ENCODE measurements around the gene NHLH1. TPM values are rescaled to one million over a fixed set of nuclear protein-coding genes. Genes with fewer than 3 reads are reported as not detected.
A peak's percentile ranks its signal among the peaks of the same experiment; 100 is the strongest.

The NHLH1 gene
- total RNA-seq, 1 donor from 2014 or later = 10.6 TPM

DNA sequence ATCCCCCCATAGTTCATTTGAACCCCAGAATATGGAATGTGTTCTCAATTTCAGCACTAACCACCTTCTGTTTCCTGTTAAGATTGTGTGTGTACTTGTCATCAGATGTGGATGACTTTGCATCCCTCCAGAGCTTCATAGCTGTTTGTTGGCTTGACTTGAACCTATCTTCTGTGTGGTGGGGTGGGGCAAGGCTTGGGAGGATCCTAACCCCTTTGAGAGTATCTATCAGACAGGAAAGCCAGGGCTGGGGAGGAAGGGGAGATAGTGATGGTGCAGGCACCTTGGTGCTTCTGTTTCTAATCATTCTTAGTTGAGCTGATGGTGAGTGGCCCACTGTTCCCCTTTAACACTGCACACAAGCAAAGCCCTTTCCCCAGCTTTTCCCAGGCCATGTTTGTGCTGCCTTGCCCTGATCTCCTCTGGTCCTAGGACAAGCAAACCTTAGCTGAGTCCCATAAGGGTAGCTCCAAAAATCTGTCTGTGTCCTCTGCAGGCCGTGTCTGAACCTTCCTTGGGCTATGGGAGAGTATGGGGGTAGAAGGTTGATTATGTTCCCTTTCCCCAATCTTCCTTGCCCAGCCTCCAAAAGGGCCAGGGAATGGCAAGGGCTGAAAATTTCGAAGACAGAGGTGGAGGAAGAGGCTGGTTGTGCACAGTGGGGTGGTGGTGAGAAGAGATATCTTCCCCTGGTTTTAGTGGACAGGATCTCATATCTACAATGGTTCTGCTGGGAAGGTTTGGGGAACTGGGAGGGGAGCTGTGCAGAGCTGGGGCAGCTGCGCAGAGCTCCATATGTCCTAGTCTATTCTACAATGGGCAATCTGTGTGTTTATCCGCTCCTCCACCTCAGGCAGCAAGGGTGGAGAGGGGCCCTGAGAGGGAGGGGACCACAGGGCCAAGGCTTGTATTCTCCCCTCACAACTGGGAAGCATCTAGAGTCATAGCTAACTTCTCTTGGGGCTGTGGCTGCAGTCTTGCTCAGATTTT, 1.4 kb downstream of the NHLH1 start:
- H3K27ac Mint-ChIP-seq (ENCODE audit: unreplicated experiment) = peak overlapping the region; percentile 92
- H3K4me3 Mint-ChIP-seq = peak overlapping the region; percentile 67
- H3K9me3 Mint-ChIP-seq = no peaks in the 10 kb centered on the region
- TF ChIP-seq, protein P1, sequence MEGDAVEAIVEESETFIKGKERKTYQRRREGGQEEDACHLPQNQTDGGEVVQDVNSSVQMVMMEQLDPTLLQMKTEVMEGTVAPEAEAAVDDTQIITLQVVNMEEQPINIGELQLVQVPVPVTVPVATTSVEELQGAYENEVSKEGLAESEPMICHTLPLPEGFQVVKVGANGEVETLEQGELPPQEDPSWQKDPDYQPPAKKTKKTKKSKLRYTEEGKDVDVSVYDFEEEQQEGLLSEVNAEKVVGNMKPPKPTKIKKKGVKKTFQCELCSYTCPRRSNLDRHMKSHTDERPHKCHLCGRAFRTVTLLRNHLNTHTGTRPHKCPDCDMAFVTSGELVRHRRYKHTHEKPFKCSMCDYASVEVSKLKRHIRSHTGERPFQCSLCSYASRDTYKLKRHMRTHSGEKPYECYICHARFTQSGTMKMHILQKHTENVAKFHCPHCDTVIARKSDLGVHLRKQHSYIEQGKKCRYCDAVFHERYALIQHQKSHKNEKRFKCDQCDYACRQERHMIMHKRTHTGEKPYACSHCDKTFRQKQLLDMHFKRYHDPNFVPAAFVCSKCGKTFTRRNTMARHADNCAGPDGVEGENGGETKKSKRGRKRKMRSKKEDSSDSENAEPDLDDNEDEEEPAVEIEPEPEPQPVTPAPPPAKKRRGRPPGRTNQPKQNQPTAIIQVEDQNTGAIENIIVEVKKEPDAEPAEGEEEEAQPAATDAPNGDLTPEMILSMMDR (conservative IDR thresholded peaks at IDR 0.05) = no peak
- peaks cover 26% of the 10 kb centered on the region for H3K4me1 Mint-ChIP-seq
- DNase-seq (ENCODE audit: low read depth, low spot score) = no peak
- no peaks in the 10 kb centered on the region for H3K36me3 Mint-ChIP-seq (ENCODE audit: low read depth)
- no peaks in the 10 kb centered on the region for H3K27me3 Mint-ChIP-seq (ENCODE audit: low read depth)

GRCh38 chr1:160369087-160369486, 2.2 kb downstream of the NHLH1 start:
- Mint-ChIP-seq H3K36me3 (ENCODE audit: low read depth) (no peaks in the 10 kb centered on the region), H3K27ac (ENCODE audit: unreplicated experiment) (no peak overlapping the region), H3K4me3 (no peak overlapping the region), H3K9me3 (no peaks in the 10 kb centered on the region), H3K27me3 (ENCODE audit: low read depth) (no peaks in the 10 kb centered on the region), H3K4me1 (peaks cover 22% of the 10 kb centered on the region)
- TF ChIP-seq, protein P1 (conservative IDR thresholded peaks at IDR 0.05) = no peak
- DNase-seq (ENCODE audit: low read depth, low spot score) = no peak

DNA sequence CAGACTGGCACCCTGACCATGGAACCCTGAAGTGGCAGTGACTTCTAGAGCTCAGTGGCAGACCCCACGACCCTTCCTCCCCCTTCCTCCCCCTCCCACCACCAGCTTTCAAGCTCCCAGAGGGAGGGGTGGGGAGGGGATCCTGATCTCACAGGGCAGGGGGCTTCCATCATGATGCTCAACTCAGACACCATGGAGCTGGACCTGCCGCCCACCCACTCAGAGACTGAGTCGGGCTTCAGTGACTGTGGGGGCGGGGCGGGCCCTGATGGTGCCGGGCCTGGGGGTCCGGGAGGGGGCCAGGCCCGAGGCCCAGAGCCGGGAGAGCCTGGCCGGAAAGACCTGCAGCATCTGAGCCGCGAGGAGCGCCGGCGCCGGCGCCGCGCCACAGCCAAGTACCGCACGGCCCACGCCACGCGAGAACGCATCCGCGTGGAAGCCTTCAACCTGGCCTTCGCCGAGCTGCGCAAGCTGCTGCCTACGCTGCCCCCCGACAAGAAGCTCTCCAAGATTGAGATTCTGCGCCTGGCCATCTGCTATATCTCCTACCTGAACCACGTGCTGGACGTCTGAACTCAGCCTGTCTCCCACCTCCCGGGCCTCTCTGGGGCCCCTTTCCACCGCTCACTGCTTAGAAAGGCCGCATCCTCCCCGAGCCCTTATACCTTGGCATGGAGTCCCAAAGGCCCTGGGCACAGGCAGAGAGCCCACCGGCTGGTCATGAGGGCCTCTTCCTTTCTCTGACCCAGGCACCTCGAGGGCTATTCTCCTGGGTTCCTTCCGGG, 3.9 kb downstream of the NHLH1 start:
- H3K27me3 Mint-ChIP-seq (ENCODE audit: low read depth) = no peaks in the 10 kb centered on the region
- DNase-seq (ENCODE audit: low read depth, low spot score) = no peak

GRCh38 chr1:160371346-160371631, 4.4 kb downstream of the NHLH1 start:
- Mint-ChIP-seq H3K9me3 (no peaks in the 10 kb centered on the region), H3K4me3 (no peak overlapping the region), H3K27me3 (ENCODE audit: low read depth) (no peaks in the 10 kb centered on the region), H3K4me1 (peaks cover 34% of the 10 kb centered on the region), H3K27ac (ENCODE audit: unreplicated experiment) (no peak overlapping the region), H3K36me3 (ENCODE audit: low read depth) (no peaks in the 10 kb centered on the region)
- TF ChIP-seq, protein P1 (conservative IDR thresholded peaks at IDR 0.05) = no peak
- DNase-seq (ENCODE audit: low read depth, low spot score) = no peak

More for the DNA sequence above, 3.9 kb downstream of the NHLH1 start:
- TF ChIP-seq, protein P1 (conservative IDR thresholded peaks at IDR 0.05) = no peak
- no peak overlapping the region for H3K27ac Mint-ChIP-seq (ENCODE audit: unreplicated experiment)
- H3K4me3 Mint-ChIP-seq = no peak overlapping the region
- no peaks in the 10 kb centered on the region for H3K9me3 Mint-ChIP-seq
- H3K36me3 Mint-ChIP-seq (ENCODE audit: low read depth) = no peaks in the 10 kb centered on the region
- peaks cover 33% of the 10 kb centered on the region for H3K4me1 Mint-ChIP-seq

DNA sequence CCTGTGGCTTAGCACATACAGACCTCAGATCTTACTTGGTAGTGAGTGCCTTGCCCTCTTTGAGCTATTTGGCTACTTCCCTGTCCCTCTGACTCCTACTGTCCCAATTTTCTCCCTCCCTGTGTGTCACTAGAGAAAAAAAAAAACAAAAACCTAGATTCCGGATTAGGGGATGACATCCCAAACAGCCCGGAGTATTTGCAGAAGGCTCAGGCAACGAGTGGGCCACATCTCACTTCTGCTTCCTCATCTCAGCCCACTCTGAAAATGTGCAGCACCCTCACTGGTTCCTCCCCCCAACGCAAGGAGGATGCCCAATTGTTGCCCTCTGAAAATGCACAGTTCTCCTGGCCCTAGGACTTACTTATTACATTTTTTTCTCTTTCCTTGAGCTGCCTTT, 4.9 kb downstream of the NHLH1 start:
- DNase-seq (ENCODE audit: low read depth, low spot score) = no peak
- H3K9me3 Mint-ChIP-seq = no peaks in the 10 kb centered on the region
- H3K27me3 Mint-ChIP-seq (ENCODE audit: low read depth) = no peaks in the 10 kb centered on the region
- H3K4me1 Mint-ChIP-seq = peaks cover 39% of the 10 kb centered on the region
- H3K4me3 Mint-ChIP-seq = no peak overlapping the region
- H3K36me3 Mint-ChIP-seq (ENCODE audit: low read depth) = no peaks in the 10 kb centered on the region
- TF ChIP-seq, protein P1 (conservative IDR thresholded peaks at IDR 0.05) = no peak
- no peak overlapping the region for H3K27ac Mint-ChIP-seq (ENCODE audit: unreplicated experiment)
